Fibroblast of lung (primary cell): ENCODE measurements around the gene CADM2. TPM values are rescaled to one million over a fixed set of nuclear protein-coding genes. Genes with fewer than 3 reads are reported as not detected.

Experiments
- DNase-seq, 2 donors: peaks; one replicate each; pipeline versions ENCODE4 v3.0.0 to v3.0.0-alpha.2; 2010; ENCODE audit warnings: low read depth in 2 of 2
- H2AFZ ChIP-seq: 2 replicates; pipeline ENCODE4 v1.5.1; 2012; ENCODE audit warnings: low read length, control low read depth, inconsistent platforms
- H3K27ac ChIP-seq: 2 replicates; pipeline ENCODE4 v1.5.1; 2011; ENCODE audit warnings: low read length, control low read depth; ENCODE audit not compliant: insufficient read depth
- H3K27me3 ChIP-seq: 2 replicates; pipeline ENCODE4 v1.5.1; 2011; ENCODE audit warnings: mild to moderate bottlenecking, low read length; ENCODE audit not compliant: control insufficient read depth, insufficient read depth
- H3K36me3 ChIP-seq: 2 replicates; pipeline ENCODE4 v1.5.1; 2011; ENCODE audit warnings: low read length; ENCODE audit not compliant: control insufficient read depth, insufficient read depth
- H3K4me1 ChIP-seq: 2 replicates; pipeline ENCODE4 v1.5.1; 2011; ENCODE audit warnings: low read length; ENCODE audit not compliant: control insufficient read depth, insufficient read depth; ENCODE audit errors: extremely low read depth
- H3K4me2 ChIP-seq: 2 replicates; pipeline ENCODE4 v1.5.1; 2011; ENCODE audit warnings: low read length, control low read depth; ENCODE audit not compliant: insufficient read depth; ENCODE audit errors: extremely low read depth
- H3K4me3 ChIP-seq, 4 experiments: fragments of 200-600 bp in 1 of 4; sonication (generic) in 1 of 4; replicated peaks in 1 of 4; 2 replicates each; pipeline ENCODE4 v1.5.1; 2011 to 2016; ENCODE audit warnings: low read length in 4 of 4, low read depth in 3 of 4, mild to moderate bottlenecking in 3 of 4, control low read depth in 2 of 4, inconsistent platforms in 1 of 4, mixed read lengths in 1 of 4; ENCODE audit not compliant: insufficient read depth in 1 of 4; ENCODE audit errors: control extremely low read depth in 1 of 4
- H3K79me2 ChIP-seq: 2 replicates; pipeline ENCODE4 v1.5.1; 2012; ENCODE audit warnings: mild to moderate bottlenecking, low read length, inconsistent platforms; ENCODE audit not compliant: control insufficient read depth, insufficient read depth
- H3K9ac ChIP-seq: 2 replicates; pipeline ENCODE4 v1.5.1; 2011; ENCODE audit warnings: mild to moderate bottlenecking, low read length, control low read depth; ENCODE audit not compliant: insufficient read depth
- H3K9me3 ChIP-seq: 2 replicates; pipeline ENCODE4 v1.5.1; 2012; ENCODE audit warnings: low read depth, low read length; ENCODE audit not compliant: control insufficient read depth, insufficient read depth
- H4K20me1 ChIP-seq: 2 replicates; pipeline ENCODE4 v1.5.1; 2011; ENCODE audit warnings: low read length; ENCODE audit not compliant: control insufficient read depth, insufficient read depth; ENCODE audit errors: extremely low read depth
- EZH2 ChIP-seq: IDR thresholded peaks from 2 replicates; pipeline ENCODE4 v1.5.1; 2012; ENCODE audit warnings: low read length, control low read depth, mild to moderate bottlenecking; ENCODE audit errors: missing control alignments
- polyA plus RNA-seq, 2 donors: library from polyadenylated mRNA; depleted of rRNA in 1 of 2; stranded (reverse) in 1 of 2; unstranded in 1 of 2; fragments of >200 nt; gene quantifications; 2 replicates each; pipeline ENCODE4 v1.2.1, GENCODE V29; 2011 to 2012; ENCODE audit warnings: missing spikeins in 1 of 2
- total RNA-seq: library from RNA; depleted of rRNA; stranded (reverse); fragments of >200 nt; gene quantifications from 2 replicates; pipeline ENCODE4 v1.2.1, GENCODE V29; 2014
- TF ChIP-seq, protein P1 (sequence below), 2 donors: IDR thresholded peaks in 1 of 2; conservative IDR thresholded peaks in 1 of 2; 1 replicate in 1 of 2; 2 replicates in 1 of 2; pipeline ENCODE4 v1.5.1; 2011 to 2012; ENCODE audit warnings: low read length in 2 of 2, control low read depth in 1 of 2, inconsistent platforms in 1 of 2, low read depth in 1 of 2, mild to moderate bottlenecking in 1 of 2

Gene CADM2
- total and polyA plus RNA-seq, 2 donors (not counting 1 experiment from before 2014, with no cell fraction given) = under 0.01 to 0.12 TPM

DNA sequence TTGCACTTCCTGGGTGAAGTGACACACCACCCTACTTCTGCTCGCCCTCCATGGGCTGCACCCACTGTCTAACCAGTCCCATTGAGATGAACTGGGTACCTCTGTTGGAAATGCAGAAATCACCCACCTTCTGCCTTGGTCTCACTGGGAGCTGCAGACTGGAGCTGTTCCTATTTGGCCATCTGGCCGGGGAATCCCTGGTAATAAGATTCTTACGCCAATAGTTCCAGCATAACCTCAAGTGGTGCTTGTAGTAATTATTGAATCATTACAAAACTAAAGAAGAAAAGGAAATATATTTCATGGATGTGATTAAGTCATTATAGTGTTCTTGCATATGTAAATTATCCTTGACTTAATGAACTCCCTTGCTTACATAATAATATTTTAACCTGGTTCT is 841.9 kb downstream of the CADM2 start:
- Histone ChIP-seq H4K20me1 (no peaks in the 10 kb centered on the region), H2AFZ (no peak overlapping the region), H3K27ac (no peak overlapping the region), H3K9ac (no peak overlapping the region), H3K9me3 (no peaks in the 10 kb centered on the region), H3K4me1 (no peaks in the 10 kb centered on the region), H3K27me3 (no peaks in the 10 kb centered on the region), H3K79me2 (no peaks in the 10 kb centered on the region), H3K4me2 (no peak overlapping the region), H3K4me3 (no peak overlapping the region), H3K36me3 (no peaks in the 10 kb centered on the region)
- TF ChIP-seq, protein P1, sequence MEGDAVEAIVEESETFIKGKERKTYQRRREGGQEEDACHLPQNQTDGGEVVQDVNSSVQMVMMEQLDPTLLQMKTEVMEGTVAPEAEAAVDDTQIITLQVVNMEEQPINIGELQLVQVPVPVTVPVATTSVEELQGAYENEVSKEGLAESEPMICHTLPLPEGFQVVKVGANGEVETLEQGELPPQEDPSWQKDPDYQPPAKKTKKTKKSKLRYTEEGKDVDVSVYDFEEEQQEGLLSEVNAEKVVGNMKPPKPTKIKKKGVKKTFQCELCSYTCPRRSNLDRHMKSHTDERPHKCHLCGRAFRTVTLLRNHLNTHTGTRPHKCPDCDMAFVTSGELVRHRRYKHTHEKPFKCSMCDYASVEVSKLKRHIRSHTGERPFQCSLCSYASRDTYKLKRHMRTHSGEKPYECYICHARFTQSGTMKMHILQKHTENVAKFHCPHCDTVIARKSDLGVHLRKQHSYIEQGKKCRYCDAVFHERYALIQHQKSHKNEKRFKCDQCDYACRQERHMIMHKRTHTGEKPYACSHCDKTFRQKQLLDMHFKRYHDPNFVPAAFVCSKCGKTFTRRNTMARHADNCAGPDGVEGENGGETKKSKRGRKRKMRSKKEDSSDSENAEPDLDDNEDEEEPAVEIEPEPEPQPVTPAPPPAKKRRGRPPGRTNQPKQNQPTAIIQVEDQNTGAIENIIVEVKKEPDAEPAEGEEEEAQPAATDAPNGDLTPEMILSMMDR (conservative IDR thresholded peaks at IDR 0.05 in 1 of 2, IDR thresholded peaks at IDR 0.05 in 1 of 2; ENCODE audit: low read depth in 1 of 2, low read length in 2 of 2) = no peak
- no peak for TF ChIP-seq EZH2
- no peak for DNase-seq

DNA sequence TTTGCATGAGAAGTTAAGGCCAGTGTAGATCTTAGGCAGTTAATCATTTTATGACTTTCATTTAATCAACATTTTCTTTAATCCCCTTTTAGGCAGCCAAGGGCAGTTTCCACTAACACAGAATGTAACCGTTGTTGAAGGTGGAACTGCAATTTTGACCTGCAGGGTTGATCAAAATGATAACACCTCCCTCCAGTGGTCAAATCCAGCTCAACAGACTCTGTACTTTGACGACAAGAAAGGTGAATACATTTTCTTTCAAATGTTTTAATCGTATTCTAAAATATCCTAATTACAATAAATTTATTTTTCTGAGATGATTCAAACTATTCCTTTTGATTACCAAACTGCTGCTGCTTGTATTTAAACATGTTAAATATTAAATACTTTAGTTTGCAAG is 843.2 kb downstream of the CADM2 start:
- Histone ChIP-seq H3K79me2 (no peaks in the 10 kb centered on the region), H3K27ac (no peak overlapping the region), H3K36me3 (no peaks in the 10 kb centered on the region), H4K20me1 (no peaks in the 10 kb centered on the region), H3K9me3 (no peaks in the 10 kb centered on the region), H2AFZ (no peak overlapping the region), H3K9ac (no peak overlapping the region), H3K27me3 (no peaks in the 10 kb centered on the region), H3K4me3 (no peak overlapping the region), H3K4me1 (no peaks in the 10 kb centered on the region), H3K4me2 (no peak overlapping the region)
- TF ChIP-seq, protein P1 (conservative IDR thresholded peaks at IDR 0.05 in 1 of 2, IDR thresholded peaks at IDR 0.05 in 1 of 2; ENCODE audit: low read depth in 1 of 2, low read length in 2 of 2) = peak; percentile 4 to 53
- TF ChIP-seq EZH2 = no peak
- peak; percentile 3 to 35 for DNase-seq

DNA sequence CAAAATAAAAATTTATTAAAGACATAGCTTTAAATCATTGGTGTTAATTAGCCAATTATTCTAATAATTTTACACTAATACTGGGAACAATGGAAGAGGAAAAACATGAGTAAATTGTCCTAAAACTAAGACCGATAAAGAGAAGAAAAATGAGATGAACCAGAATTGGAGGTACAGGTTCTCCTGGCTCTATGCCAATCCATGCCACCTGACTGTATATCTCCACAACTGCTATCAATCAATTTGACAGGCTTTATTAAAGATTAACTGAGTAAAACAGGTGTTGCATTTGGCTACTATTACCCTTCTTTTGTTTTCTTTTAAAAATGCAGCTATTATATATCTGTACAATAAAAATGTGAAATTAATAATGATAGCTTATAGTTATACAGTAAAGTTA is 850.0 kb downstream of the CADM2 start:
- Histone ChIP-seq H3K79me2 (no peaks in the 10 kb centered on the region), H3K9me3 (no peaks in the 10 kb centered on the region), H3K4me3 (no peak overlapping the region), H3K4me2 (no peak overlapping the region), H3K9ac (no peak overlapping the region), H3K4me1 (no peaks in the 10 kb centered on the region), H2AFZ (no peak overlapping the region), H3K36me3 (no peaks in the 10 kb centered on the region), H3K27me3 (no peaks in the 10 kb centered on the region), H3K27ac (no peak overlapping the region), H4K20me1 (no peaks in the 10 kb centered on the region)
- DNase-seq = no peak
- TF ChIP-seq, protein P1 (conservative IDR thresholded peaks at IDR 0.05 in 1 of 2, IDR thresholded peaks at IDR 0.05 in 1 of 2; ENCODE audit: low read depth in 1 of 2, low read length in 2 of 2) = no peak
- no peak for TF ChIP-seq EZH2
